ENCODE measurements around the gene JARID2.

JARID2 gene

GRCh38 chr6:15551798-15552197 is 305.9 kb downstream of the JARID2 start:
- Histone ChIP-seq H3K4me3 (ENCODE audit: low read length in 2 of 2) (no peak overlapping the region), H3K18ac (ENCODE audit: low read length) (no peak overlapping the region), H2AFZ (ENCODE audit: low read length) (no peak overlapping the region), H2AK5ac (ENCODE audit: low read depth, low read length) (no peak overlapping the region), H3K23ac (ENCODE audit: low read depth, low read length, poor library complexity) (no peak overlapping the region), H2BK12ac (ENCODE audit: low read length) (no peak overlapping the region), H3K79me1 (ENCODE audit: low read depth, low read length) (no peaks in the 10 kb centered on the region), H3K14ac (ENCODE audit: low read length) (no peak overlapping the region), H3K27me3 (ENCODE audit: control insufficient read depth in 3 of 3, insufficient read depth in 3 of 3, low read depth in 1 of 3, low read length in 3 of 3) (no peaks in the 10 kb centered on the region), H3K4me2 (ENCODE audit: insufficient read depth, low read length, poor library complexity, severe bottlenecking) (no peak overlapping the region), H3K4me1 (ENCODE audit: control insufficient read depth in 2 of 2, insufficient read depth in 1 of 2, low read depth in 1 of 2, low read length in 2 of 2) (peaks cover 10 to 11% of the 10 kb centered on the region in 2 donors), H3K9ac (ENCODE audit: low read depth, low read length, poor library complexity) (no peak overlapping the region), H3K27ac (replicated peaks; ENCODE audit: low read length) (no peak overlapping the region), H3K36me3 (replicated peaks in 1 of 2; ENCODE audit: control insufficient read depth in 2 of 2, insufficient read depth in 2 of 2, low read length in 2 of 2) (no peaks in the 10 kb centered on the region), H3K9me3 (replicated peaks in 1 of 2; ENCODE audit: control insufficient read depth in 2 of 2, insufficient read depth in 1 of 2, low read depth in 1 of 2, low read length in 2 of 2) (no peaks in the 10 kb centered on the region), H2BK120ac (ENCODE audit: low read depth, low read length) (no peak overlapping the region), H3K4ac (ENCODE audit: low read length) (no peak overlapping the region), H2BK15ac (ENCODE audit: low read length) (no peak overlapping the region), H4K8ac (ENCODE audit: low read depth, low read length) (no peak overlapping the region), H4K91ac (ENCODE audit: low read depth, low read length, poor library complexity) (no peak overlapping the region), H2BK5ac (ENCODE audit: low read length) (no peak overlapping the region)
- peak; percentile 31 for DNase-seq (ENCODE audit: low spot score)
- WGBS, 2 donors (ENCODE audit: extremely low coverage in 2 of 2, insufficient read length in 2 of 2, insufficient replicate concordance in 1 of 2), result no CpG with 5 or more reads among the region's 6 CpGs

GRCh38 chr6:15553031-15553430 is 307.2 kb downstream of the JARID2 start:
- DNase-seq (ENCODE audit: low spot score), result no peak
- no peak overlapping the region for H2AK5ac ChIP-seq (ENCODE audit: low read depth, low read length)
- H3K14ac ChIP-seq (ENCODE audit: low read length), result no peak overlapping the region
- WGBS, 2 donors (ENCODE audit: extremely low coverage in 2 of 2, insufficient read length in 2 of 2, insufficient replicate concordance in 1 of 2), result no CpG with 5 or more reads among the region's 2 CpGs
- H3K4me2 ChIP-seq (ENCODE audit: insufficient read depth, low read length, poor library complexity, severe bottlenecking), result no peak overlapping the region
- H3K27ac ChIP-seq (replicated peaks; ENCODE audit: low read length), result no peak overlapping the region
- no peak overlapping the region for H2BK5ac ChIP-seq (ENCODE audit: low read length)
- no peak overlapping the region for H3K4me3 ChIP-seq (ENCODE audit: low read length in 2 of 2)
- peaks cover 10 to 11% of the 10 kb centered on the region in 2 donors for H3K4me1 ChIP-seq (ENCODE audit: control insufficient read depth in 2 of 2, insufficient read depth in 1 of 2, low read depth in 1 of 2, low read length in 2 of 2)
- H3K23ac ChIP-seq (ENCODE audit: low read depth, low read length, poor library complexity), result no peak overlapping the region
- no peak overlapping the region for H4K91ac ChIP-seq (ENCODE audit: low read depth, low read length, poor library complexity)
- no peaks in the 10 kb centered on the region for H3K36me3 ChIP-seq (replicated peaks in 1 of 2; ENCODE audit: control insufficient read depth in 2 of 2, insufficient read depth in 2 of 2, low read length in 2 of 2)
- no peak overlapping the region for H3K18ac ChIP-seq (ENCODE audit: low read length)
- H3K9me3 ChIP-seq (replicated peaks in 1 of 2; ENCODE audit: control insufficient read depth in 2 of 2, insufficient read depth in 1 of 2, low read depth in 1 of 2, low read length in 2 of 2), result no peaks in the 10 kb centered on the region
- H3K79me1 ChIP-seq (ENCODE audit: low read depth, low read length), result no peaks in the 10 kb centered on the region
- H2AFZ ChIP-seq (ENCODE audit: low read length), result no peak overlapping the region
- H2BK120ac ChIP-seq (ENCODE audit: low read depth, low read length), result no peak overlapping the region
- no peak overlapping the region for H3K4ac ChIP-seq (ENCODE audit: low read length)
- H4K8ac ChIP-seq (ENCODE audit: low read depth, low read length), result no peak overlapping the region
- H3K9ac ChIP-seq (ENCODE audit: low read depth, low read length, poor library complexity), result no peak overlapping the region
- H2BK12ac ChIP-seq (ENCODE audit: low read length), result no peak overlapping the region
- no peak overlapping the region for H2BK15ac ChIP-seq (ENCODE audit: low read length)
- no peaks in the 10 kb centered on the region for H3K27me3 ChIP-seq (ENCODE audit: control insufficient read depth in 3 of 3, insufficient read depth in 3 of 3, low read depth in 1 of 3, low read length in 3 of 3)

- Histone ChIP-seq H3K18ac (ENCODE audit: low read length) (no peak overlapping the region), H3K4ac (ENCODE audit: low read length) (no peak overlapping the region), H3K9ac (ENCODE audit: low read depth, low read length, poor library complexity) (no peak overlapping the region), H3K79me1 (ENCODE audit: low read depth, low read length) (no peaks in the 10 kb centered on the region), H2BK15ac (ENCODE audit: low read length) (no peak overlapping the region), H3K4me3 (ENCODE audit: low read length in 2 of 2) (no peak overlapping the region), H2AK5ac (ENCODE audit: low read depth, low read length) (no peak overlapping the region), H2BK12ac (ENCODE audit: low read length) (no peak overlapping the region), H3K36me3 (replicated peaks in 1 of 2; ENCODE audit: control insufficient read depth in 2 of 2, insufficient read depth in 2 of 2, low read length in 2 of 2) (no peaks in the 10 kb centered on the region), H3K4me1 (ENCODE audit: control insufficient read depth in 2 of 2, insufficient read depth in 1 of 2, low read depth in 1 of 2, low read length in 2 of 2) (peaks cover 10 to 11% of the 10 kb centered on the region in 2 donors), H3K27ac (replicated peaks; ENCODE audit: low read length) (no peak overlapping the region), H3K14ac (ENCODE audit: low read length) (no peak overlapping the region), H3K27me3 (ENCODE audit: control insufficient read depth in 3 of 3, insufficient read depth in 3 of 3, low read depth in 1 of 3, low read length in 3 of 3) (no peaks in the 10 kb centered on the region), H2BK120ac (ENCODE audit: low read depth, low read length) (no peak overlapping the region), H4K8ac (ENCODE audit: low read depth, low read length) (no peak overlapping the region), H4K91ac (ENCODE audit: low read depth, low read length, poor library complexity) (no peak overlapping the region), H3K23ac (ENCODE audit: low read depth, low read length, poor library complexity) (no peak overlapping the region), H2BK5ac (ENCODE audit: low read length) (no peak overlapping the region), H2AFZ (ENCODE audit: low read length) (no peak overlapping the region), H3K4me2 (ENCODE audit: insufficient read depth, low read length, poor library complexity, severe bottlenecking) (no peak overlapping the region), H3K9me3 (replicated peaks in 1 of 2; ENCODE audit: control insufficient read depth in 2 of 2, insufficient read depth in 1 of 2, low read depth in 1 of 2, low read length in 2 of 2) (no peaks in the 10 kb centered on the region)
- no peak for DNase-seq (ENCODE audit: low spot score)
- no CpG with 5 or more reads among the region's 4 CpGs for WGBS, 2 donors (ENCODE audit: extremely low coverage in 2 of 2, insufficient read length in 2 of 2, insufficient replicate concordance in 1 of 2)
These were observed 307.9 kb downstream of the JARID2 start for GRCh38 chr6:15553736-15554294.

DNA sequence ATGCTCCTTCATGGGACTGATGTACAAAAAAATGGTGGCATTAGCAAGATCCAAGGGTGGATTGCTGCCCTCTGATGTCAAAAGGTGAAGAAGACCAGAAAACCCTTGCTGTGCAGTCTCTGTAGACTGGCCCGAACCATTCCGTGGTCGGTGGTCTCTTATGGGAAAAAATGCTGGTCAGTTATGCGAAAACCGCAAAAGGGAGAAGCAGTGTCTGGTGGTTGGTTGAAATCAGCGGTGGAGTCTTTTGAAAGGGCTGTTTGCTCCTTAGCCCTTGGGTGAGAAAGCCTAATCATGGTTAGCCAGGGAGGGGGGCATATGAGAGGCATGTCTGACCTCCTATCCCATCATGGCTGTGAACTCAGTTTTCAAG is 308.8 kb downstream of the JARID2 start:
- Histone ChIP-seq H4K8ac (ENCODE audit: low read depth, low read length) (no peak overlapping the region), H2BK12ac (ENCODE audit: low read length) (no peak overlapping the region), H2AK5ac (ENCODE audit: low read depth, low read length) (no peak overlapping the region), H3K79me1 (ENCODE audit: low read depth, low read length) (no peaks in the 10 kb centered on the region), H3K23ac (ENCODE audit: low read depth, low read length, poor library complexity) (no peak overlapping the region), H3K14ac (ENCODE audit: low read length) (no peak overlapping the region), H3K9ac (ENCODE audit: low read depth, low read length, poor library complexity) (no peak overlapping the region), H3K4me3 (ENCODE audit: low read length in 2 of 2) (no peak overlapping the region), H2AFZ (ENCODE audit: low read length) (no peak overlapping the region), H2BK15ac (ENCODE audit: low read length) (no peak overlapping the region), H2BK5ac (ENCODE audit: low read length) (no peak overlapping the region), H4K91ac (ENCODE audit: low read depth, low read length, poor library complexity) (no peak overlapping the region), H3K18ac (ENCODE audit: low read length) (no peak overlapping the region), H3K4ac (ENCODE audit: low read length) (no peak overlapping the region), H3K27me3 (ENCODE audit: control insufficient read depth in 3 of 3, insufficient read depth in 3 of 3, low read depth in 1 of 3, low read length in 3 of 3) (no peaks in the 10 kb centered on the region), H3K36me3 (replicated peaks in 1 of 2; ENCODE audit: control insufficient read depth in 2 of 2, insufficient read depth in 2 of 2, low read length in 2 of 2) (no peaks in the 10 kb centered on the region), H3K4me2 (ENCODE audit: insufficient read depth, low read length, poor library complexity, severe bottlenecking) (no peak overlapping the region), H3K27ac (replicated peaks; ENCODE audit: low read length) (no peak overlapping the region), H3K9me3 (replicated peaks in 1 of 2; ENCODE audit: control insufficient read depth in 2 of 2, insufficient read depth in 1 of 2, low read depth in 1 of 2, low read length in 2 of 2) (no peaks in the 10 kb centered on the region), H3K4me1 (ENCODE audit: control insufficient read depth in 2 of 2, insufficient read depth in 1 of 2, low read depth in 1 of 2, low read length in 2 of 2) (peaks cover 10 to 11% of the 10 kb centered on the region in 2 donors), H2BK120ac (ENCODE audit: low read depth, low read length) (no peak overlapping the region)
- no peak for DNase-seq (ENCODE audit: low spot score)
- WGBS, 2 donors (ENCODE audit: extremely low coverage in 2 of 2, insufficient read length in 2 of 2, insufficient replicate concordance in 1 of 2), result no CpG with 5 or more reads among the region's 6 CpGs

Measured in neuronal stem cell (in vitro differentiated cells).